ENCODE data around the gene FCMR. TPM values are rescaled to one million over a fixed set of nuclear protein-coding genes. Genes with fewer than 3 reads are reported as not detected.

FCMR gene
- polyA plus RNA-seq, 4 donors = 1.1 to 6.9 (median 2.6) TPM

DNA sequence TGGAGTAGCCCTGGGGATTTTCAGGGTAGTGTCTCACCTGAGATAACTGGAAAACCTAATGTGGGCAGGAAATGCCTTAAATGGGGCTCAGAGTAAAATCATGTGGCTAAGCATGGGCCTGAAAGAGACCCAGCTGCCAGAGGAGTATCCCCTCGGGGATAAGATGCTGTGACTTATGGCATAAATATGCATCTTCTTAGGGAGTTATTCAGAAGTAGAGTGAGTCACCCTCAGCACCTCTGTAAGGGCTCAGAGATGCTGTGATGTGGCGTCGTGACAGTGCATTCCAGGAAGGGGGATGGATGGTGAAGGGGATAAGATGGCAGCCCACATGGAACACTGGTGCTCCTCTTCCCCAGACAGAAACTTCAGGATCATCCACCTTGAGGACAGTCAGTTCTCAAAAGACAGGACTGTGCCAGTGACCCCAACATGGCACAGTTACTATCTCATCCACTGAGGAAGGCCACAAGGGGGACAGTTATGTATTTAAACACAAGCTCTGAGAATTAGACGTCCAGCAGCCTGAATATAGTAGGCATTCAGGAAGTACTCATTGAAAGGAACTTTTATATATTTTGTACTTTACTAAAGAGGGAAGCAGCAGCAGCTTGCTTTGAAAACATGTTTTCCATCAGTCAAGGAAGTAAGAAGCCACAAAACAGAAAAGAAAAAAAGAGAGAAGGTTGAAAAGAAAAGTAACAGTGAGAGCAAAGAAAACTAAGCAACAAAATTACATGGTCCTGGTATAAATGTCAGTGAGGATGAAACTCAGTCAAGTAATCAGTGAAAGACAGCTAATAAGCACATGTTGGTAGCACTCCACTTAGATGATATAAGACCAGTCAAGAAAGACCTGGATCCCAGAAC is 16.2 kb downstream of the FCMR start:
- Histone ChIP-seq H3K4me1 (ENCODE audit: control insufficient read depth in 3 of 3, insufficient read depth in 2 of 3, low read depth in 1 of 3, low read length in 2 of 3) (peaks cover 0 to 17% (median 0%) of the 10 kb centered on the region in 3 donors), H3K4me3 (ENCODE audit: low read depth in 1 of 3, low read length in 3 of 3) (no peak overlapping the region), H3K36me3 (ENCODE audit: control insufficient read depth in 3 of 3, insufficient read depth in 2 of 3, low read depth in 1 of 3, low read length in 3 of 3) (peaks cover 0 to 5% (median 0%) of the 10 kb centered on the region in 3 donors), H3K27me3 (ENCODE audit: control insufficient read depth in 3 of 3, insufficient read depth in 3 of 3, low read length in 3 of 3) (peaks cover 0 to 5% (median 0%) of the 10 kb centered on the region in 3 donors), H3K27ac (ENCODE audit: low read depth in 1 of 3, low read length in 2 of 3) (no peak overlapping the region), H3K9me3 (ENCODE audit: control insufficient read depth in 2 of 2, insufficient read depth in 1 of 2, low read depth in 1 of 2, low read length in 1 of 2) (no peaks in the 10 kb centered on the region)
- no peak for DNase-seq
- 66 to 84% (median 72%) methylated on average over 4 of the region's 4 CpGs for WGBS, 3 donors
- FAIRE-seq = no peak

GRCh38 chr1:206904423-206905142 is 17.2 kb downstream of the FCMR start:
- Histone ChIP-seq H3K36me3 (ENCODE audit: control insufficient read depth in 3 of 3, insufficient read depth in 2 of 3, low read depth in 1 of 3, low read length in 3 of 3) (peaks cover 0 to 5% (median 0%) of the 10 kb centered on the region in 3 donors), H3K4me1 (ENCODE audit: control insufficient read depth in 3 of 3, insufficient read depth in 2 of 3, low read depth in 1 of 3, low read length in 2 of 3) (peaks cover 0 to 12% (median 0%) of the 10 kb centered on the region in 3 donors), H3K4me3 (ENCODE audit: low read depth in 1 of 3, low read length in 3 of 3) (no peak overlapping the region), H3K9me3 (ENCODE audit: control insufficient read depth in 2 of 2, insufficient read depth in 1 of 2, low read depth in 1 of 2, low read length in 1 of 2) (no peaks in the 10 kb centered on the region), H3K27me3 (ENCODE audit: control insufficient read depth in 3 of 3, insufficient read depth in 3 of 3, low read length in 3 of 3) (peaks cover 0 to 5% (median 0%) of the 10 kb centered on the region in 3 donors), H3K27ac (ENCODE audit: low read depth in 1 of 3, low read length in 2 of 3) (no peak overlapping the region)
- no peak for DNase-seq
- no peak for FAIRE-seq
- WGBS, 3 donors = 85 to 91% (median 88%) methylated on average over 10 of the region's 10 CpGs

DNA sequence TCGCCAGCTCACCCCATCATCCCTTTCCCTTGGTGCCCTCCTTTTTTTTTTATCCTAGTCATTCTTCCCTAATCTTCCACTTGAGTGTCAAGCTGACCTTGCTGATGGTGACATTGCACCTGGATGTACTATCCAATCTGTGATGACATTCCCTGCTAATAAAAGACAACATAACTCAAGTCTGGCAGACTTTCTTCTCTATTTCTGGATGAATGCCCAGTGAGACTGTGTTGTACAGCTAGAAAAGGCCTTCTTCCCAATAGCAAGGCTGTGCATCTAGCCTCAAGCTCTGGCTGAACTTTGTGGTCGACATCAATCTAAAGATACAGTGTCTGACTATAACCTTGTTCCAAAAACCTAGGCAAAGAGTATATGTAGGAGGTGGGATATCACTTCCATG is 18.1 kb downstream of the FCMR start:
- DNase-seq (no peak), FAIRE-seq (no peak)
- Histone ChIP-seq H3K9me3 (ENCODE audit: control insufficient read depth in 2 of 2, insufficient read depth in 1 of 2, low read depth in 1 of 2, low read length in 1 of 2) (no peaks in the 10 kb centered on the region), H3K4me3 (ENCODE audit: low read depth in 1 of 3, low read length in 3 of 3) (no peak overlapping the region), H3K36me3 (ENCODE audit: control insufficient read depth in 3 of 3, insufficient read depth in 2 of 3, low read depth in 1 of 3, low read length in 3 of 3) (peaks cover 0 to 5% (median 0%) of the 10 kb centered on the region in 3 donors), H3K4me1 (ENCODE audit: control insufficient read depth in 3 of 3, insufficient read depth in 2 of 3, low read depth in 1 of 3, low read length in 2 of 3) (peaks cover 0 to 8% (median 0%) of the 10 kb centered on the region in 3 donors), H3K27me3 (ENCODE audit: control insufficient read depth in 3 of 3, insufficient read depth in 3 of 3, low read length in 3 of 3) (peaks cover 0 to 4% (median 0%) of the 10 kb centered on the region in 3 donors), H3K27ac (ENCODE audit: low read depth in 1 of 3, low read length in 2 of 3) (no peak overlapping the region)
- 66 to 88% (median 78%) methylated on average over 2 of the region's 2 CpGs for WGBS, 3 donors

GRCh38 chr1:206902702-206903101 is 19.0 kb downstream of the FCMR start:
- Histone ChIP-seq H3K27me3 (ENCODE audit: control insufficient read depth in 3 of 3, insufficient read depth in 3 of 3, low read length in 3 of 3) (peaks cover 0 to 2% (median 0%) of the 10 kb centered on the region in 3 donors), H3K27ac (ENCODE audit: low read depth in 1 of 3, low read length in 2 of 3) (no peak overlapping the region), H3K4me3 (ENCODE audit: low read depth in 1 of 3, low read length in 3 of 3) (no peak overlapping the region), H3K9me3 (ENCODE audit: control insufficient read depth in 2 of 2, insufficient read depth in 1 of 2, low read depth in 1 of 2, low read length in 1 of 2) (no peaks in the 10 kb centered on the region), H3K36me3 (ENCODE audit: control insufficient read depth in 3 of 3, insufficient read depth in 2 of 3, low read depth in 1 of 3, low read length in 3 of 3) (peaks cover 0 to 5% (median 0%) of the 10 kb centered on the region in 3 donors), H3K4me1 (ENCODE audit: control insufficient read depth in 3 of 3, insufficient read depth in 2 of 3, low read depth in 1 of 3, low read length in 2 of 3) (peaks cover 0 to under 1% (median 0%) of the 10 kb centered on the region in 3 donors)
- DNase-seq = no peak
- 72 to 97% (median 74%) methylated on average over 1 of the region's 1 CpG for WGBS, 3 donors
- no peak for FAIRE-seq

- H3K27ac ChIP-seq (ENCODE audit: low read depth in 1 of 3, low read length in 2 of 3) = no peak overlapping the region
- H3K4me1 ChIP-seq (ENCODE audit: control insufficient read depth in 3 of 3, insufficient read depth in 2 of 3, low read depth in 1 of 3, low read length in 2 of 3) = no peaks in the 10 kb centered on the region
- FAIRE-seq = no peak
- 89 to 94% (median 94%) methylated on average over 6 of the region's 6 CpGs for WGBS, 3 donors
- peaks cover 0 to 2% (median 0%) of the 10 kb centered on the region in 3 donors for H3K27me3 ChIP-seq (ENCODE audit: control insufficient read depth in 3 of 3, insufficient read depth in 3 of 3, low read length in 3 of 3)
- no peaks in the 10 kb centered on the region for H3K9me3 ChIP-seq (ENCODE audit: control insufficient read depth in 2 of 2, insufficient read depth in 1 of 2, low read depth in 1 of 2, low read length in 1 of 2)
- DNase-seq = no peak
- H3K36me3 ChIP-seq (ENCODE audit: control insufficient read depth in 3 of 3, insufficient read depth in 2 of 3, low read depth in 1 of 3, low read length in 3 of 3) = peaks cover 0 to 3% (median 0%) of the 10 kb centered on the region in 3 donors
- no peak overlapping the region for H3K4me3 ChIP-seq (ENCODE audit: low read depth in 1 of 3, low read length in 3 of 3)
Observed at GRCh38 chr1:206901944-206902343, 19.8 kb downstream of the FCMR start.

GRCh38 chr1:206900149-206900548 is 21.6 kb downstream of the FCMR start:
- Histone ChIP-seq H3K36me3 (ENCODE audit: control insufficient read depth in 3 of 3, insufficient read depth in 2 of 3, low read depth in 1 of 3, low read length in 3 of 3) (peaks cover 0 to 3% (median 0%) of the 10 kb centered on the region in 3 donors), H3K4me3 (ENCODE audit: low read depth in 1 of 3, low read length in 3 of 3) (no peak overlapping the region), H3K4me1 (ENCODE audit: control insufficient read depth in 3 of 3, insufficient read depth in 2 of 3, low read depth in 1 of 3, low read length in 2 of 3) (no peaks in the 10 kb centered on the region), H3K27ac (ENCODE audit: low read depth in 1 of 3, low read length in 2 of 3) (no peak overlapping the region), H3K9me3 (ENCODE audit: control insufficient read depth in 2 of 2, insufficient read depth in 1 of 2, low read depth in 1 of 2, low read length in 1 of 2) (no peaks in the 10 kb centered on the region), H3K27me3 (ENCODE audit: control insufficient read depth in 3 of 3, insufficient read depth in 3 of 3, low read length in 3 of 3) (peaks cover 0 to 2% (median 0%) of the 10 kb centered on the region in 3 donors)
- FAIRE-seq = no peak
- DNase-seq = no peak
- WGBS, 3 donors = 79 to 87% (median 80%) methylated on average over 7 of the region's 7 CpGs

GRCh38 chr1:206899717-206900116 is 22.0 kb downstream of the FCMR start:
- no peaks in the 10 kb centered on the region for H3K4me1 ChIP-seq (ENCODE audit: control insufficient read depth in 3 of 3, insufficient read depth in 2 of 3, low read depth in 1 of 3, low read length in 2 of 3)
- H3K36me3 ChIP-seq (ENCODE audit: control insufficient read depth in 3 of 3, insufficient read depth in 2 of 3, low read depth in 1 of 3, low read length in 3 of 3) = peaks cover 0 to 3% (median 0%) of the 10 kb centered on the region in 3 donors
- H3K27ac ChIP-seq (ENCODE audit: low read depth in 1 of 3, low read length in 2 of 3) = no peak overlapping the region
- FAIRE-seq (no peak), DNase-seq (no peak)
- 69 to 89% (median 78%) methylated on average over 5 of the region's 5 CpGs for WGBS, 3 donors
- no peak overlapping the region for H3K4me3 ChIP-seq (ENCODE audit: low read depth in 1 of 3, low read length in 3 of 3)
- H3K27me3 ChIP-seq (ENCODE audit: control insufficient read depth in 3 of 3, insufficient read depth in 3 of 3, low read length in 3 of 3) = peaks cover 0 to 2% (median 0%) of the 10 kb centered on the region in 3 donors
- H3K9me3 ChIP-seq (ENCODE audit: control insufficient read depth in 2 of 2, insufficient read depth in 1 of 2, low read depth in 1 of 2, low read length in 1 of 2) = no peaks in the 10 kb centered on the region

DNA sequence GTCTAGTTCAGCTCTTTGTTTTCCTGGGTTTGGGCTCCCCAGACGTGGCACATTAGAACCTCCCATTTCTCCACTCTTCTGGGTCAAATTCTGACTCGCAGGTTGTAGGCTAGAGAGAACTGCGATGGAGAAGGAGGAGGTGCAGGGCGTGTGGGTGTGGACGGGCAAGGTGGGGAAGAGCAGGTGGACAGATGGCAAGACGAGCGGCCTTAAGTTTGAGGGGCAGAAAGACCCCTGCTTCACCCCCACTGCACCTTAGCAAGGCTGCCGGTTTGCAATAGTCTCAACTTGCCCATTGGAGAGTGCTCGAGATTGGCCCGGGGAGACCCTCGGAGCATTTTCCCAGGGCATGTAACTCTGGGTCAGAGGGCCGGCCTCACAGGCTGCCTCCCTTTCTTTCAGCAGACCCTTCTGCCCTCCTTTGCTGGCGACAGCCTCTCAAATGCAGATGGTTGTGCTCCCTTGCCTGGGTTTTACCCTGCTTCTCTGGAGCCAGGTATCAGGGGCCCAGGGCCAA is 22.8 kb downstream of the FCMR start:
- 85 to 90% (median 87%) methylated on average over 13 of the region's 13 CpGs for WGBS, 3 donors
- H3K36me3 ChIP-seq (ENCODE audit: control insufficient read depth in 3 of 3, insufficient read depth in 2 of 3, low read depth in 1 of 3, low read length in 3 of 3) = no peaks in the 10 kb centered on the region
- no peak overlapping the region for H3K4me3 ChIP-seq (ENCODE audit: low read depth in 1 of 3, low read length in 3 of 3)
- DNase-seq = no peak
- H3K27ac ChIP-seq (ENCODE audit: low read depth in 1 of 3, low read length in 2 of 3) = no peak overlapping the region
- FAIRE-seq = no peak
- no peaks in the 10 kb centered on the region for H3K9me3 ChIP-seq (ENCODE audit: control insufficient read depth in 2 of 2, insufficient read depth in 1 of 2, low read depth in 1 of 2, low read length in 1 of 2)
- H3K27me3 ChIP-seq (ENCODE audit: control insufficient read depth in 3 of 3, insufficient read depth in 3 of 3, low read length in 3 of 3) = peaks cover 0 to 2% (median 0%) of the 10 kb centered on the region in 3 donors
- no peaks in the 10 kb centered on the region for H3K4me1 ChIP-seq (ENCODE audit: control insufficient read depth in 3 of 3, insufficient read depth in 2 of 3, low read depth in 1 of 3, low read length in 2 of 3)

Data from small intestine (tissue), 7 donors.